ENCODE measurements around the gene ZNF76.

ZNF76 gene

GRCh38 chr6:35260591-35261570 lies 1.3 kb downstream of the ZNF76 start:
- no peak for DNase-seq (ENCODE audit: low read depth)
- peak overlapping the region; percentile 90 for H3K4me3 ChIP-seq (ENCODE audit: low read depth, low read length)

- DNase-seq (ENCODE audit: low read depth): no peak
Measured at GRCh38 chr6:35262596-35262995, 3.1 kb downstream of the ZNF76 start.

GRCh38 chr6:35264550-35265274 lies 5.2 kb downstream of the ZNF76 start:
- no peak for DNase-seq (ENCODE audit: low read depth)

More at GRCh38 chr6:35262596-35262995, 3.1 kb downstream of the ZNF76 start:
- H3K4me3 ChIP-seq (ENCODE audit: low read depth, low read length): no peak overlapping the region

GRCh38 chr6:35265523-35265922 lies 6.0 kb downstream of the ZNF76 start:
- no peak overlapping the region for H3K4me3 ChIP-seq (ENCODE audit: low read depth, low read length)
- DNase-seq (ENCODE audit: low read depth): no peak

More at GRCh38 chr6:35264550-35265274, 5.2 kb downstream of the ZNF76 start:
- H3K4me3 ChIP-seq (ENCODE audit: low read depth, low read length): no peak overlapping the region

GRCh38 chr6:35267446-35267845 lies 7.9 kb downstream of the ZNF76 start:
- no peak overlapping the region for H3K4me3 ChIP-seq (ENCODE audit: low read depth, low read length)
- no peak for DNase-seq (ENCODE audit: low read depth)

GRCh38 chr6:35267897-35268296 lies 8.4 kb downstream of the ZNF76 start:
- DNase-seq (ENCODE audit: low read depth): no peak
- no peak overlapping the region for H3K4me3 ChIP-seq (ENCODE audit: low read depth, low read length)

GRCh38 chr6:35272005-35272404 lies 12.5 kb downstream of the ZNF76 start:
- DNase-seq (ENCODE audit: low read depth): no peak
- no peak overlapping the region for H3K4me3 ChIP-seq (ENCODE audit: low read depth, low read length)

- no peak for DNase-seq (ENCODE audit: low read depth)
- no peak overlapping the region for H3K4me3 ChIP-seq (ENCODE audit: low read depth, low read length)
Measured at GRCh38 chr6:35273822-35274559, 14.5 kb downstream of the ZNF76 start.

GRCh38 chr6:35275744-35276260 lies 16.3 kb downstream of the ZNF76 start:
- DNase-seq (ENCODE audit: low read depth): no peak
- no peak overlapping the region for H3K4me3 ChIP-seq (ENCODE audit: low read depth, low read length)

GRCh38 chr6:35278708-35279107 lies 19.2 kb downstream of the ZNF76 start:
- DNase-seq (ENCODE audit: low read depth): no peak
- H3K4me3 ChIP-seq (ENCODE audit: low read depth, low read length): no peak overlapping the region

GRCh38 chr6:35280903-35281302 lies 21.4 kb downstream of the ZNF76 start:
- no peak for DNase-seq (ENCODE audit: low read depth)
- H3K4me3 ChIP-seq (ENCODE audit: low read depth, low read length): no peak overlapping the region

- DNase-seq (ENCODE audit: low read depth): no peak
Measured at GRCh38 chr6:35282472-35282871, 22.9 kb downstream of the ZNF76 start.

GRCh38 chr6:35283361-35283760 lies 23.8 kb downstream of the ZNF76 start:
- DNase-seq (ENCODE audit: low read depth): no peak
- no peak overlapping the region for H3K4me3 ChIP-seq (ENCODE audit: low read depth, low read length)

More at GRCh38 chr6:35282472-35282871, 22.9 kb downstream of the ZNF76 start:
- no peak overlapping the region for H3K4me3 ChIP-seq (ENCODE audit: low read depth, low read length)

GRCh38 chr6:35287671-35288396 lies 28.3 kb downstream of the ZNF76 start:
- no peak for DNase-seq (ENCODE audit: low read depth)
- no peak overlapping the region for H3K4me3 ChIP-seq (ENCODE audit: low read depth, low read length)

GRCh38 chr6:35288834-35289233 lies 29.3 kb downstream of the ZNF76 start:
- no peak overlapping the region for H3K4me3 ChIP-seq (ENCODE audit: low read depth, low read length)
- DNase-seq (ENCODE audit: low read depth): no peak

- DNase-seq (ENCODE audit: low read depth): no peak
- H3K4me3 ChIP-seq (ENCODE audit: low read depth, low read length): no peak overlapping the region
Measured at GRCh38 chr6:35291491-35291890, 32.0 kb downstream of the ZNF76 start.

- DNase-seq (ENCODE audit: low read depth): no peak
- no peak overlapping the region for H3K4me3 ChIP-seq (ENCODE audit: low read depth, low read length)
Measured at GRCh38 chr6:35292494-35292893, 33.0 kb downstream of the ZNF76 start.

GRCh38 chr6:35293681-35294080 lies 34.1 kb downstream of the ZNF76 start:
- DNase-seq (ENCODE audit: low read depth): no peak
- H3K4me3 ChIP-seq (ENCODE audit: low read depth, low read length): no peak overlapping the region

All from skeletal muscle cell (primary cell).